GM19238 (cell line): ENCODE measurements around the gene MYOZ3.

Experiments
- DNase-seq: peaks from one replicate; pipeline ENCODE4 v3.0.0; 2011; ENCODE audit warnings: low spot score; ENCODE audit not compliant: insufficient read length

Gene MYOZ3

GRCh38 chr5:150626853-150627276 is 34.2 kb upstream of the MYOZ3 start:
- DNase-seq, result no peak

- DNase-seq, result no peak
Observed at GRCh38 chr5:150627731-150628545, 33.1 kb upstream of the MYOZ3 start.

GRCh38 chr5:150628936-150629485 is 32.0 kb upstream of the MYOZ3 start:
- DNase-seq, result no peak

- DNase-seq, result no peak
Observed at GRCh38 chr5:150630016-150630415, 31.0 kb upstream of the MYOZ3 start.

- DNase-seq, result no peak
Observed at GRCh38 chr5:150630461-150631325, 30.4 kb upstream of the MYOZ3 start.

- no peak for DNase-seq
Observed at GRCh38 chr5:150631326-150631701, 29.7 kb upstream of the MYOZ3 start.

- no peak for DNase-seq
Observed at GRCh38 chr5:150632305-150633160, 28.5 kb upstream of the MYOZ3 start.

- no peak for DNase-seq
Observed at GRCh38 chr5:150633429-150633828, 27.6 kb upstream of the MYOZ3 start.

GRCh38 chr5:150636391-150637244 is 24.4 kb upstream of the MYOZ3 start:
- DNase-seq, result no peak

- DNase-seq, result no peak
Observed at GRCh38 chr5:150637245-150638052, 23.6 kb upstream of the MYOZ3 start.

GRCh38 chr5:150638053-150638444 is 23.0 kb upstream of the MYOZ3 start:
- no peak for DNase-seq

GRCh38 chr5:150638488-150639376 is 22.3 kb upstream of the MYOZ3 start:
- DNase-seq, result no peak

GRCh38 chr5:150639377-150639692 is 21.7 kb upstream of the MYOZ3 start:
- no peak for DNase-seq

GRCh38 chr5:150639751-150640150 is 21.3 kb upstream of the MYOZ3 start:
- no peak for DNase-seq

GRCh38 chr5:150640311-150641005 is 20.6 kb upstream of the MYOZ3 start, which contains the start of gene SYNPO:
TSS of gene SYNPO (plus strand) at chr5:150640660. CDS start at chr5:150648276, 7,616 bp downstream.
- no peak for DNase-seq

- no peak for DNase-seq
Observed at GRCh38 chr5:150641006-150641570, 20.0 kb upstream of the MYOZ3 start.

- no peak for DNase-seq
Observed at GRCh38 chr5:150641824-150642566, 19.1 kb upstream of the MYOZ3 start.
